ENCODE data around the gene ETV6.

DNA sequence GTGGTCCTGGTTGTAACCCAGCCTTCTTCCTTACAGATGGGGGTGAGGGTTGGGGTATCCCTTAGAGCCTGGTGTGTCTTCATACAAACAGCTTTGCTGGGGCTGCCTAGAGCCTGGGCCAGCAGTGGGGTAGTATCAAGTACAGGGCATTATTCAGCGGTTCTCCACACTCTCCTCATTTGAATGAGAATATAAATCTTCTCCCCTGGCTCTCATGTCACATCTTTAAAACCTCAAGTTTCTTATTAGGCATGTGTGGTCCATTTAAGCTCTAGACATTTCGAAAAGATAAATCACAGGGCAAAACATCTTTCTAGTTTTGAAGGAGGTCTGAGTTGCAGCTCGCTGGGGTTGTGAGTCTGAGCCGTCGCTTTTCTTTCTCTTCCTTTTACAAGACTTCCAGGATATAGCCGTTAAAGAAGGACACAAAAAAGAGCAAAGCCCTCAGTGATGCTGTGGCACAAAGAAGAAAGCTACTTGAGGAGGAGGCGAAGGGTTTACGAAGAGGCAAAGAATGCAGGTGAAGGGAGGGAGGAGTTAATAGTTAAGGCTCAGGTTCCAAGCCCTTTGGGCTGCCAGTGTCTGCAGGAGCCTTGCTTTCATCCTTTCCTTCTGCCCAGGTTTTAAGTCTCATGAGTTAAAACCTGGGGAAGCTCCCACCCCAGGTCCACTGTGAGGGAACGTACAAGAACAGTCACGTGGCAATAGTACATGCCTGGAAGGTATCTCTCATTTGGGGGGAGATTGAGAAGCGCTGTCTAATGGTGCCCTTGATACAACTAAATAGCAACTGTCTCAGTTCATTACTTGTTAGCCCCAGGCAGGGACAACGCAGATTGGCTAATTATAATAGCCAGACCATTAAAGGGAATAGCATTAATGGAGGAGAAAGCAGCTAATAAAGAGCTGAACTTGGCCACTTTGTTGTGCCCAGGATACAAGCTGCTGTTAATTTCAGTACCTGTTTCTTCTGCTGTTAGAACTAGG is 94.2 kb downstream of the ETV6 start:
- TF ChIP-seq EZH2 (IDR thresholded peaks at IDR 0.05; ENCODE audit: borderline replicate concordance, low read depth, low read length, severe bottlenecking), result no peak
- TF ChIP-seq, protein P1, sequence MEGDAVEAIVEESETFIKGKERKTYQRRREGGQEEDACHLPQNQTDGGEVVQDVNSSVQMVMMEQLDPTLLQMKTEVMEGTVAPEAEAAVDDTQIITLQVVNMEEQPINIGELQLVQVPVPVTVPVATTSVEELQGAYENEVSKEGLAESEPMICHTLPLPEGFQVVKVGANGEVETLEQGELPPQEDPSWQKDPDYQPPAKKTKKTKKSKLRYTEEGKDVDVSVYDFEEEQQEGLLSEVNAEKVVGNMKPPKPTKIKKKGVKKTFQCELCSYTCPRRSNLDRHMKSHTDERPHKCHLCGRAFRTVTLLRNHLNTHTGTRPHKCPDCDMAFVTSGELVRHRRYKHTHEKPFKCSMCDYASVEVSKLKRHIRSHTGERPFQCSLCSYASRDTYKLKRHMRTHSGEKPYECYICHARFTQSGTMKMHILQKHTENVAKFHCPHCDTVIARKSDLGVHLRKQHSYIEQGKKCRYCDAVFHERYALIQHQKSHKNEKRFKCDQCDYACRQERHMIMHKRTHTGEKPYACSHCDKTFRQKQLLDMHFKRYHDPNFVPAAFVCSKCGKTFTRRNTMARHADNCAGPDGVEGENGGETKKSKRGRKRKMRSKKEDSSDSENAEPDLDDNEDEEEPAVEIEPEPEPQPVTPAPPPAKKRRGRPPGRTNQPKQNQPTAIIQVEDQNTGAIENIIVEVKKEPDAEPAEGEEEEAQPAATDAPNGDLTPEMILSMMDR (IDR thresholded peaks at IDR 0.05; ENCODE audit: borderline replicate concordance, extremely low read depth, low read length, poor library complexity, severe bottlenecking), result no peak
